Upper lobe of left lung (tissue), 4 donors: Measurements from ENCODE around the gene IFT27.

ENCODE experiments used
- CTCF ChIP-seq, 6 experiments: fragments of 450-650 bp in 4 of 6; fragments of 200-600 bp in 2 of 6; sonication (generic) in 2 of 6; IDR thresholded peaks; one replicate each; pipeline ENCODE4 v1.5.1; 2016 to 2019; ENCODE audit warnings: antibody characterized with exemption in 6 of 6
- POLR2A ChIP-seq, 4 donors: fragments of 450-650 bp; IDR thresholded peaks; one replicate each; pipeline ENCODE4 v1.5.1; 2016 to 2017; ENCODE audit warnings: antibody characterized with exemption in 4 of 4, mild to moderate bottlenecking in 2 of 4
- POLR2AphosphoS5 ChIP-seq, 2 donors: sonication (generic); formaldehyde crosslinking; IDR thresholded peaks; one replicate each; pipeline ENCODE4 v1.5.1; 2017; ENCODE audit warnings: antibody characterized with exemption in 2 of 2

- TF ChIP-seq CTCF (IDR thresholded peaks at IDR 0.05) (no peak), POLR2A (IDR thresholded peaks at IDR 0.05) (no peak), POLR2AphosphoS5 (IDR thresholded peaks at IDR 0.05) (no peak)
Measured at GRCh38 chr22:36759481-36760159, 16.3 kb downstream of the IFT27 start.
